Stimulated activated CD4-positive, alpha-beta T cell treated with anti-CD3 and anti-CD28 coated beads, Interleukin-4, amount 100 ng/mL, for 48 hours (primary cell): ENCODE results near the gene RSPRY1.
"Not testable (repeated sequence)": the region's sequence is repeated elsewhere in the genome, so short reads cannot be mapped to it uniquely, and the experiment has no call there.

ENCODE experiments used
- DNase-seq, 2 donors: peaks; one replicate each; pipeline ENCODE4 v3.0.0-alpha.2; 2020; ENCODE audit warnings: low read depth in 2 of 2

RSPRY1 gene

GRCh38 chr16:57271867-57272495 is 85.9 kb downstream of the RSPRY1 start:
- DNase-seq: no peak

- DNase-seq: no peak
Measured at GRCh38 chr16:57273359-57273758, 87.2 kb downstream of the RSPRY1 start.

DNA sequence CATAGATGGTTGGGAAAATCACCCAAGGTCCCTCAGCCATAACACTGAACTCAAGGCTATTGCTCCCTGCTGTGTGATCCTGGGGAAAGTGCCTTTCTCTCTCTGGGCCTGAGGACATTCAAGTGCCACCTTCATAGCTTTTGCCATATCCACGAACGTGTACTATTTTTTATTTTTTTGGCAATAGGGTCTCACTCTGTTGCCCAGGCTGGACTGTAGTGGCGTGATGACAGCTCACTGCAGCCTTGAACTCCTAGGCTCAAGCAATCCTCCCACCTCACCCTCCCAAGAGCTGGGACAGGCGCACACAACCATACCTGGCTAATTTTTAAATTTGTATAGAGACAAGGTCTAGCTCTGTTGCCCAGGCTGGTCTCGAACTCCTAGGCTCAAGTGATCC is 87.7 kb downstream of the RSPRY1 start:
- DNase-seq: no peak

DNA sequence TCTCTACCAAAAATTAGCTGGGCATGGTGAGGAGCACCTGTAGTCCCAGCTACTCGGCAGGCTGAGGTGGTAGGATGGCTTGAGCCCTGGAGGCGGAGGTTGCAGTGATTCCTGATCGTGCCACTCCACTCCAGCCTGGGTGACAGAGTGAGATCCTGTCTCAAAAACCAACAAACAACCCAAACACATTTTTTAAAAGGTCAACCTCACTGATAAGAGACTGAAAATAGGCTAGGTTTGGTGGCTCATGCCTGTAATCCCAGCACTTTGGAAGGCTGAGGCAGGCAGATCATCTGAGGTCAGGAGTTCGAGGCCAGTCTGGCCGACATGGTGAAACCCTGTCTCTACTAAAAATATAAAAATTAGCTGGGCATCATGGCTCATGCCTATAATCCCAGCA is 89.8 kb downstream of the RSPRY1 start:
- DNase-seq: not testable (repeated sequence)

DNA sequence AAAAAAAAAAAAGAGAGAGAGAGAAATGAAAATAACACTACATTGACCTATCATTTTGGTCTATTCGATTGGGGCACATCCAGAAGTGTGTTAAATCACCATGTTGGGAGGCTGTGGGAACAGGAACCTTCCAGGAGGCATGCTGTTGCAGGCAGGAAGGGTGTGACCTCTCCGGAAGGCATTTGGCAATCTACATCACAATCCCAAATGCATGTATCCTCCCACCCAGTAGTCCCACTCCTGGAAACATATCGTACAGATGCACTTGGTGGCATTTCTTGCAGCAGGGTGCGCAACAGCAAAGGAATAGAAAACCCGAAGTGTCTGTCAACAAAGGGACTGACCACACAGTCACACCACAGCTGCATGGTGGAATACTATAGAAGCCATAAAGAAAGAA is 90.5 kb downstream of the RSPRY1 start:
- DNase-seq: no peak

GRCh38 chr16:57277586-57277985 is 91.5 kb downstream of the RSPRY1 start:
- DNase-seq: peak; percentile 46 to 54

GRCh38 chr16:57278494-57278893 is 92.4 kb downstream of the RSPRY1 start:
- DNase-seq: no peak

DNA sequence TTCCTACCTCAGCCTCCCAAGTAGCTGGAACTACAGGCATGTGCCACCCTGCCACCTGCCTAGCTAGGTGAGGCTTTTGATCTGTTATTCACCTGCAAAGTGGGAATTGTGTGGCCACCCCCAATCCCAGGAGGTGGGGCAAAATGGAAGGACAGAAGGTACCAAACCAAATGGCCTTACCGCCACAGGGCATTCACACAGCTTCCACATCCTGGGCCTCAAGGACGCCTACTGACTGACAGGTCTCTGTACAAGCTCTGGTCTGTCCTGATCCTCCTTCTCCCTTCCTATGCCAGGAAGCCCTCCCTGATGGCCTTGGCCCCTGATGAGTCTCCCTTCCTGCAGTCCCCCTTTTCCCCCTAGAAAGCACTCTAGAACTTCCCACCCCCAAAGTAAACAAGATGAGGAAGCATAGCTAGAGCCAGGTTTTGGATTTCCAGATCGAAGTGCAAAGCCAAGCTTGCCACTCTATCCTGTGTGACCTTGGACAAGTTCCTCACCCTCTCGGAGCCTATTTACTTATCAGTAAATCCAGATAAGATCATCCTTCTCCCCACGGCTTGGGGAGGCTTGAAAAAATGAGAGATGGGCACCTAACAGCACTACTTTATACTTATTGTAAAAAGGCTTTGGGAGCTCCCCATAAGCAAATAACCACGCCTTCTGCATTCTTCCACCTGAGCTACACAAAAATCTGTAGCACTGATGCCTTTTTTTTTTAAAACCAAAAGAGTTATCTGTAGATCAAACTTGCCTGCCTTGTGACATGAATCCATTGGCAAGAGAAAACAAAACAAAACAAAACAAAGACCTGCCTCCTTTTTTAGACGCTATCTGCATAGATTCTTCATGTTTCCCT is 93.9 kb downstream of the RSPRY1 start:
- DNase-seq: no peak

- no peak for DNase-seq
Measured at GRCh38 chr16:57281791-57282190, 95.7 kb downstream of the RSPRY1 start.

DNA sequence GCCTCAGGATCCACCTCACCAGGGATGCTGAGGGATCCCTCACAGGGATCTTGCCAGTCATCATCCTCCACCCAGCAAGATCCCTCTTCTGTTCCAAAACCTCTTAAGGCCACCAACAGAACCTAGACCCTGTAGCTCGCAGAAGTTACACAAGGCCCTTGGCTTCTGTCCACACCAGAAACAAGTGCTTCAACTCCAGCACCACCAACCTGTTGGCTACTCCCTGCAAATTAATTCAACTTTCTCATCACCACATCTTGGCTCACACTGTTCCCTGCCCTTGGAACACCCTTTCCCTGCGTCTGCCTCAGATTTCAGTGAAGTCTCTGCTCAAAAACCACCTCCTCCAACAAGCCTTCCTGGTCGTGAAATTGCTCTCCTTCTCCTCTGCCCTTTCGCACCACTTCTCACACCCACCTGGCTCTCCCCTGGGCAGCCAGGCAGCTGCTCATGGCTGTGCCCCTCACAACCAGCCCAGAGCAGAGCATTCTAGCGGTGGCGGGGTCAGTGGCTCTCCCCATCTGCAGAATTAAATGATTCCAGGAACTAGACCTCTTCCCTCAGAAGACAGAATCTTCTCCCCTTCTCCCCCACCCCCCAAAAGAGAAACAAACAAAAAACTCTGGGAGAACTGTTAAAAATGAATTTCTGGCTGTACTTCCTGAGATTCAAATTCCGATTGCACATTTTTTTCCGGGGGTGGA is 96.5 kb downstream of the RSPRY1 start:
- no peak for DNase-seq

- DNase-seq: no peak
Measured at GRCh38 chr16:57283214-57283958, 97.3 kb downstream of the RSPRY1 start.

DNA sequence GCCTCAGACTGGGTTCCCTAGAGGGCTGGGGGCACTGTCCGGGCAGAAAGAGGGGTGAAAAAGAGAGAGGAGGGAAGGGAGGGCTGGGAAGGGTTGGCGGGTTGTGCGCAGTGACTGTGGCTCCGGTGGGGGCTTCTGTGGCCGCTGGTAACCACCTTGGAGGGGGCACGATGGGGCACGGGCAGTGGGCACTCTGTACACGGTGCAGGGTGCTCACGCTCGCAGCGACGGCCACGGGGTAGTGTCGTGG is 97.8 kb downstream of the RSPRY1 start:
- no peak for DNase-seq

GRCh38 chr16:57284209-57284951 is 98.3 kb downstream of the RSPRY1 start, which contains the start of gene PLLP:
Gene PLLP, minus strand, starts transcription at chr16:57284672. Its CDS starts 132 bp downstream, at chr16:57284540.
- no peak for DNase-seq

GRCh38 chr16:57284952-57285363 is 98.8 kb downstream of the RSPRY1 start:
- DNase-seq: no peak

- no peak for DNase-seq
Measured at GRCh38 chr16:57285379-57285778, 99.2 kb downstream of the RSPRY1 start.

GRCh38 chr16:57289391-57290257 is 103.5 kb downstream of the RSPRY1 start:
- DNase-seq: no peak
